Measurements from ENCODE around the gene TTC33. TPM values are rescaled to one million over a fixed set of nuclear protein-coding genes. Genes with fewer than 3 reads are reported as not detected.

TTC33 gene
- total and polyA plus RNA-seq, 2 donors (not counting 1 experiment from before 2014, with no cell fraction given): 2.1 to 15.8 TPM

DNA sequence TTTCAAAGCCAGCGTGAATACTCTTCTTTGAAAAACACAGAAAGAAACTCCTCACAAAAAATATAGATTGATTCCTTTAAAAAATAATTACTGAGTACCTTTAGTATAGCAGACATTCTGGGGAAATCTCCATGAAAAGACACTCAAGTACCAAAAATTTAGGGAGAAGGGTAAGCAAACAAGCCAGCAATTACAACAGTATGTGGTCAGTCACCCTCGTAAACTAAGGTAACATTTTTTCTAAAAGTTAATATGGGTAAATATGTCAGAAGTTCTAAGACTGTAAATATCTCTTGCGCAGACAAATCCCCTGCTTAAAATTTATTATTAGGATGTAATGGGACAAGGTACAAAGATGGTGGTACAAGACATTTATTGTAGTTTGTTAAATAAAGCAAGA is 178.0 kb downstream of the TTC33 start:
- Mint-ChIP-seq H3K9me3 (ENCODE audit: insufficient read depth) (no peaks in the 10 kb centered on the region), H3K27ac (no peak overlapping the region), H3K4me1 (peaks cover 18% of the 10 kb centered on the region), H3K27me3 (no peaks in the 10 kb centered on the region), H3K4me3 (no peak overlapping the region)
- TF ChIP-seq EZH2 (IDR thresholded peaks at IDR 0.05; ENCODE audit: borderline replicate concordance, insufficient read depth, low read depth, low read length, poor library complexity, severe bottlenecking): no peak
- TF ChIP-seq, protein P1, sequence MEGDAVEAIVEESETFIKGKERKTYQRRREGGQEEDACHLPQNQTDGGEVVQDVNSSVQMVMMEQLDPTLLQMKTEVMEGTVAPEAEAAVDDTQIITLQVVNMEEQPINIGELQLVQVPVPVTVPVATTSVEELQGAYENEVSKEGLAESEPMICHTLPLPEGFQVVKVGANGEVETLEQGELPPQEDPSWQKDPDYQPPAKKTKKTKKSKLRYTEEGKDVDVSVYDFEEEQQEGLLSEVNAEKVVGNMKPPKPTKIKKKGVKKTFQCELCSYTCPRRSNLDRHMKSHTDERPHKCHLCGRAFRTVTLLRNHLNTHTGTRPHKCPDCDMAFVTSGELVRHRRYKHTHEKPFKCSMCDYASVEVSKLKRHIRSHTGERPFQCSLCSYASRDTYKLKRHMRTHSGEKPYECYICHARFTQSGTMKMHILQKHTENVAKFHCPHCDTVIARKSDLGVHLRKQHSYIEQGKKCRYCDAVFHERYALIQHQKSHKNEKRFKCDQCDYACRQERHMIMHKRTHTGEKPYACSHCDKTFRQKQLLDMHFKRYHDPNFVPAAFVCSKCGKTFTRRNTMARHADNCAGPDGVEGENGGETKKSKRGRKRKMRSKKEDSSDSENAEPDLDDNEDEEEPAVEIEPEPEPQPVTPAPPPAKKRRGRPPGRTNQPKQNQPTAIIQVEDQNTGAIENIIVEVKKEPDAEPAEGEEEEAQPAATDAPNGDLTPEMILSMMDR (IDR thresholded peaks at IDR 0.05): no peak
- CTCF ChIA-PET: no interaction called here
- H3K9me3 ChIP-seq (ENCODE audit: control extremely low read depth in 1 of 3, control insufficient read depth in 2 of 3, insufficient read depth in 1 of 3, low read length in 2 of 3): no peaks in the 10 kb centered on the region
- H3K79me2 ChIP-seq (ENCODE audit: control insufficient read depth, insufficient read depth, low read length): no peaks in the 10 kb centered on the region
- H3K36me3 ChIP-seq (replicated peaks in 1 of 2; ENCODE audit: control extremely low read depth in 1 of 2, control insufficient read depth in 1 of 2, extremely low read depth in 1 of 2, insufficient read depth in 2 of 2, low read length in 1 of 2): no peaks in the 10 kb centered on the region
- intact Hi-C loops (cut with micrococcal nuclease): loop anchor here (10.0 kb wide), 1 partner anchor 193 kb away; no protein-coding TSS in a partner anchor
- no peaks in the 10 kb centered on the region for H4K20me1 ChIP-seq (ENCODE audit: control insufficient read depth, insufficient read depth, low read length, poor library complexity, severe bottlenecking)
- no peak overlapping the region for H2AFZ ChIP-seq (ENCODE audit: insufficient read depth, low read depth, low read length, poor library complexity, severe bottlenecking)
- H3K27ac ChIP-seq (ENCODE audit: low read length in 2 of 2): no peak overlapping the region
- H3K27me3 ChIP-seq (replicated peaks in 1 of 4; ENCODE audit: control extremely low read depth in 1 of 4, control insufficient read depth in 3 of 4, insufficient read depth in 4 of 4, low read length in 3 of 4): no peaks in the 10 kb centered on the region
- H3K4me2 ChIP-seq (replicated peaks; ENCODE audit: low read depth, low read length, poor library complexity, severe bottlenecking): no peak overlapping the region
- DNase-seq (no peak), ATAC-seq (ENCODE audit: low read depth) (no peak)
- peaks cover 11 to 13% of the 10 kb centered on the region in 2 donors for H3K4me1 ChIP-seq (ENCODE audit: control insufficient read depth in 2 of 2, insufficient read depth in 2 of 2, low read length in 2 of 2)
- POLR2A ChIA-PET: no interaction called here
- no peak overlapping the region for H3K9ac ChIP-seq (ENCODE audit: low read length)
- H3K4me3 ChIP-seq (ENCODE audit: control extremely low read depth in 1 of 5, extremely low read depth in 1 of 5, insufficient read depth in 1 of 5, low read depth in 2 of 5, low read length in 4 of 5): no peak overlapping the region
- WGBS (ENCODE audit: insufficient coverage): no CpG with 5 or more reads among the region's 3 CpGs

DNA sequence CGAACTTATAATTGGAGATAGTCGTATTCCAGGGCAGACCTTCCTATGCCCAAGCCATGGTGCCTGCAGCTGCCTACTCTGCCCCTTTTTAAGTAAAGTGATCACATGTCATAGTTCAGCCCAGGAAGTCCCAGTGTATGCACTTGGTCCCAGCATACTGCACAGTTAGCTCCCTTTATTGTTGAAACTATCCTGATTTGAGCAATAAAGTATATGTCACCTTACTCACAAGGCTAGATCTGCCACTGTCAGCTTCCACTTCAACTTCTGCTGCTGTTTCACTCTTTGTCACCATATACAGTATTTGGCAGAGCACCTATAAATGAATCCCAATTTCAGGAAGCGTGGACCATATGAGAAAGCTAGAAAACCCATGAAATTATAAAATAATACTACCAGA is 179.8 kb downstream of the TTC33 start:
- Histone ChIP-seq H4K20me1 (ENCODE audit: control insufficient read depth, insufficient read depth, low read length, poor library complexity, severe bottlenecking) (no peaks in the 10 kb centered on the region), H3K79me2 (ENCODE audit: control insufficient read depth, insufficient read depth, low read length) (no peaks in the 10 kb centered on the region), H3K4me1 (ENCODE audit: control insufficient read depth in 2 of 2, insufficient read depth in 2 of 2, low read length in 2 of 2) (peaks cover 20 to 25% of the 10 kb centered on the region in 2 donors), H3K4me2 (replicated peaks; ENCODE audit: low read depth, low read length, poor library complexity, severe bottlenecking) (no peak overlapping the region), H3K27ac (ENCODE audit: low read length in 2 of 2) (no peak overlapping the region), H2AFZ (ENCODE audit: insufficient read depth, low read depth, low read length, poor library complexity, severe bottlenecking) (no peak overlapping the region), H3K9me3 (ENCODE audit: control extremely low read depth in 1 of 3, control insufficient read depth in 2 of 3, insufficient read depth in 1 of 3, low read length in 2 of 3) (no peaks in the 10 kb centered on the region), H3K36me3 (replicated peaks in 1 of 2; ENCODE audit: control extremely low read depth in 1 of 2, control insufficient read depth in 1 of 2, extremely low read depth in 1 of 2, insufficient read depth in 2 of 2, low read length in 1 of 2) (no peaks in the 10 kb centered on the region), H3K9ac (ENCODE audit: low read length) (no peak overlapping the region), H3K4me3 (ENCODE audit: control extremely low read depth in 1 of 5, extremely low read depth in 1 of 5, insufficient read depth in 1 of 5, low read depth in 2 of 5, low read length in 4 of 5) (no peak overlapping the region), H3K27me3 (replicated peaks in 1 of 4; ENCODE audit: control extremely low read depth in 1 of 4, control insufficient read depth in 3 of 4, insufficient read depth in 4 of 4, low read length in 3 of 4) (no peaks in the 10 kb centered on the region)
- no peaks in the 10 kb centered on the region for H3K27me3 Mint-ChIP-seq
- no peak overlapping the region for H3K27ac Mint-ChIP-seq
- CTCF ChIA-PET: no interaction called here
- DNase-seq (no peak), ATAC-seq (ENCODE audit: low read depth) (no peak)
- WGBS (ENCODE audit: insufficient coverage): 91% methylated on average over 2 of the region's 3 CpGs
- intact Hi-C loops (cut with micrococcal nuclease): loop anchor here (10.0 kb wide), 1 partner anchor 191 kb away; no protein-coding TSS in a partner anchor
- H3K4me3 Mint-ChIP-seq: no peak overlapping the region
- peaks cover 27% of the 10 kb centered on the region for H3K4me1 Mint-ChIP-seq
- no peak for TF ChIP-seq EZH2 (IDR thresholded peaks at IDR 0.05; ENCODE audit: borderline replicate concordance, insufficient read depth, low read depth, low read length, poor library complexity, severe bottlenecking)
- TF ChIP-seq, protein P1 (IDR thresholded peaks at IDR 0.05): no peak
- POLR2A ChIA-PET: no interaction called here
- no peaks in the 10 kb centered on the region for H3K9me3 Mint-ChIP-seq (ENCODE audit: insufficient read depth)
